Muscle layer of duodenum (tissue), 2 donors: ENCODE measurements around the gene TREH.

Experiments
- H3K27ac ChIP-seq: one replicate; pipeline ENCODE4 v1.7.0; 2013; ENCODE audit warnings: mild to moderate bottlenecking, low read length
- H3K27me3 ChIP-seq: one replicate; pipeline ENCODE4 v1.7.0; 2013; ENCODE audit warnings: low read depth, mild to moderate bottlenecking, control low read depth, low read length
- H3K36me3 ChIP-seq, 2 donors: one replicate each; pipeline ENCODE4 v1.7.0; 2013; ENCODE audit warnings: low read length in 2 of 2, control low read depth in 1 of 2, mild to moderate bottlenecking in 1 of 2; ENCODE audit not compliant: insufficient read depth in 2 of 2, control insufficient read depth in 1 of 2
- H3K4me1 ChIP-seq, 2 donors: one replicate each; pipeline ENCODE4 v1.7.0; 2013; ENCODE audit warnings: low read length in 2 of 2, mild to moderate bottlenecking in 2 of 2, control low read depth in 1 of 2, moderate library complexity in 1 of 2; ENCODE audit not compliant: insufficient read depth in 2 of 2, control insufficient read depth in 1 of 2
- H3K4me3 ChIP-seq, 2 donors: one replicate each; pipeline ENCODE4 v1.7.0; 2013; ENCODE audit warnings: low read length in 2 of 2, low read depth in 1 of 2, mild to moderate bottlenecking in 1 of 2
- H3K9me3 ChIP-seq, 2 donors: one replicate each; pipeline ENCODE4 v1.7.0; 2013; ENCODE audit warnings: low read length in 2 of 2, control low read depth in 1 of 2, mild to moderate bottlenecking in 1 of 2; ENCODE audit not compliant: control insufficient read depth in 1 of 2
- donor health status: healthy.

Gene TREH

DNA sequence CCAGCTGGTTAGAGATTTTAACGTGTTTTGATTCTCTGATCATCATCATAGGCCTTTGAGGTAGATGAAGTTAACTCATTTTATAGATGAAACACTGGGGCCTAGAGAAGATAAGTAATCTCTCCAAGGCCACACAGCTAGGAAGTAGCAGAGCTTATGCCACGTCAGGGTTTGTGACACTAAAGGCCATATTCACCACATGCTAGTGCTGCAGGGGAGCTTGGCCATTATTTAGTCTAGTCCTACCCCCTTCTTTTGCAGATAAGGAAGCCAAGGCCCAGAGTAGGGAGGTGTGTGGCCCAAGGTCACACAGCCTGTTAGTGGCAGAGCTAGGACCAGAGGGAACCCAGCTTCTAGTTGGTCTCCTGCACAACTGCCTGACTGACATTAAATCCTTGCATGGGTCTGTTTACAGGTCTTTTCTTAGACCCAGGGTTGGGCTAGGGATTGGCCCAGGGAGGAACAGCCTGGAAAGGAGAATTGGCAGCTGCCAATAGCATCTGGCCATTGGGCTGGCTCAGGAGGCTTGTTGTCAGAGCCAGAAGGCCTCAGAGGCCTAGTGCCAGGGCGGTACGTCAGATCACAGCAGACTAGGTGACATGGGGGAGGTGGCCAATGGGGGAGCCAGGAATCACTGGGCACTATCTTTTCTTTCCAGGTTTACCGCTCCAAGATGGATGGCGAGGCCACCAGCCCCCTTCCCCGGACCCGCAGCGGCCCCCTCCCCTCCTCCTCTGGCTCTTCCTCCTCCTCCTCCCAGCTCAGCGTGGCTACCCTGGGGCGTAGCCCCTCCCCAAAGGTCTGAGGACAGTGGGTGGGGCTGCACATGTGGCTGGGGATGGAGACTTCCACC lies 36.1 kb downstream of the TREH start:
- Histone ChIP-seq H3K4me3 (no peak overlapping the region), H3K9me3 (no peaks in the 10 kb centered on the region), H3K4me1 (peaks cover 0 to 33% of the 10 kb centered on the region in 2 donors), H3K36me3 (peaks cover 59 to 74% of the 10 kb centered on the region in 2 donors), H3K27ac (no peak overlapping the region), H3K27me3 (no peaks in the 10 kb centered on the region)

DNA sequence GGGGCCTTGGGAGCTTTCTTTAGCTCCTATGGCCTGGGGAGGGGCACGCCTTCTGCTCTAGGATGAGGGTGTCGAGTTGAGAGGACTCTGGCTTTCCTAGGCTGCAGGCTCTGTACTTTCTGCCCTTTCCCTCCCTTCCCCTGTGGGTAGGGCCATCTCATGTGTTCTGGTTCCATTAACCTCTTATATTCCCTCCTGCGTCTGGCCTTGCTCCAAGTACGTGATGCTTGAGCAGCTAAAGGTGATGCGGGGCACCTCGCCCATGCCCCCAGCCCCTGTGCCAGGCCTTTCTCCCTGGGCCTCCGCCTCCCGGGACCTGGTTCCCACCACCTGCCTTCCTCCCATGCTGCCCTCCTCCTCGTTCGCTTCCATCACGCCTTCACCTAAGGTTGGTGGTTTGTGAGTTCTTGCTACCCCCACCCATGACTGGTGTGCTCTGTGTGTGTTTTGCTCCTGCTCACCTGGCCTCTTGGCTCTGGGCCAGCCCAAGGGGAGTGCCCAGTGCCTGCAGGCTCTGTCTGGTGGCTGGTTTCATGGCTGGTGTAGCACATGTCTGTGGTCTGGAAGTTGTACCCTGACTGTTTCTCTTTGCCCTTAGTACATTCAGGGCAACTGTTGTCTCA lies 37.9 kb downstream of the TREH start:
- peaks cover 0 to 33% of the 10 kb centered on the region in 2 donors for H3K4me1 ChIP-seq
- H3K27ac ChIP-seq, result no peak overlapping the region
- no peaks in the 10 kb centered on the region for H3K9me3 ChIP-seq
- peaks cover 52 to 68% of the 10 kb centered on the region in 2 donors for H3K36me3 ChIP-seq
- no peak overlapping the region for H3K4me3 ChIP-seq
- H3K27me3 ChIP-seq, result no peaks in the 10 kb centered on the region

DNA sequence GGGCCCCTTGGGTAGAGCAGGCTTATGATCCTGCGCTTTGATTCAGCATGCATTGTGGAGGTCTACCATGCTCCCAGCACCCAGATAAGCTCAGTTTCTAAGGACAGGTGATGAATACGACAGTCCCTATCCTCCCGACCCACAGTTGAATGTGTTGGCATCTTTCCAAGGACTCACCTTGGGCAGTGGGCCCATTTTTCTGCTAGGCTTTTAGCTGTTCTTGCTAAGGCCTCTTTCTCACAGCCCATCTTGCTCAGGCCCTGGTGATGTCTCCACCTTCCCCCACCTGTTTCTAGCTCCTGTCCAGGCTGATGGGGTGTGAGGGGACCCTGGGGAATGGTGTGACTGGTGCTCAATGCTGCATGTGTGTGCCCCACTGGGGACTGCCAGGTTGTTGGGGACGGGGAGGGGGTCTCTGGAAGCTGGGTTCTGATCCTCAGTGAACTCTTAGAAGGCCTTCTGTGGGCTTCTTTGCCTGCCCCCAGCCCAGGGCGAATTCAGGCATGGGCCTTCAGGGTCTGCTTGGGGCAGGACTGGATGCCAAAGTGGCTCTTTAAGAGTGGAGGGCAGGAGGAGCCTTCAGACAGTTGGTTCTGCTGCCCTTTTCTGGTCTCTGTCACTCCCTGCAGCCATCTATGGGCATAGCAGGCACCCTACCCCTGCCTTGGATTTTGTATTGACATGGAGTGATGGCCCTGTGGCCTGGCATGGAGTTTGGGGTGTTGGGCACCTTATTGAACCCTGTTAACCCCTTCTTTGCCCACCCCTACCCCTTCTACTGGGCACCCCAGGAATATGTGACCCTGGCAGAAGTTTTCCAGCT lies 38.9 kb downstream of the TREH start:
- Histone ChIP-seq H3K4me1 (peaks cover 0 to 36% of the 10 kb centered on the region in 2 donors), H3K36me3 (peaks cover 50 to 71% of the 10 kb centered on the region in 2 donors), H3K4me3 (no peak overlapping the region), H3K27me3 (no peaks in the 10 kb centered on the region), H3K9me3 (no peaks in the 10 kb centered on the region), H3K27ac (no peak overlapping the region)

DNA sequence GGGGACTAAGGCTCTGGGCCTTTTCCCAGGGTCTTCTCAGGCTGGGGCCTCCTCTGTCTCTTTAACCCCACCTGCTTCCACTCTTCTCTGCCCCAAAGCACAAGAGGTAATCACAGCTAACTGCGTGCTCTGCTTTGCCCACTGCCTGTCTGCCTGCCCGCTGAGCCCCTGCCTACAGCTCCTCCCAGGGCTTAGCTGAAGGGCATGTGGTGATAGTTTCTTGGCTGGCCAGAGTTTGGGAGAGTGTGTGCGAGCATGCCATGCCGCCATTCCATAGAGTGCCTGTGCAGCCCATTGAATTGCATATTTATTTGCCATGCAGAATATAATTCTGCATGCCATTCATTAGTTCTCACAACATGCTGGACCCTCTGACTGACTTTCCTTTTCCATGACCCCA lies 39.6 kb downstream of the TREH start:
- H3K36me3 ChIP-seq, result peaks cover 43 to 69% of the 10 kb centered on the region in 2 donors
- no peaks in the 10 kb centered on the region for H3K9me3 ChIP-seq
- H3K4me1 ChIP-seq, result peaks cover 5 to 43% of the 10 kb centered on the region in 2 donors
- no peaks in the 10 kb centered on the region for H3K27me3 ChIP-seq
- H3K4me3 ChIP-seq, result no peak overlapping the region
- no peak overlapping the region for H3K27ac ChIP-seq

DNA sequence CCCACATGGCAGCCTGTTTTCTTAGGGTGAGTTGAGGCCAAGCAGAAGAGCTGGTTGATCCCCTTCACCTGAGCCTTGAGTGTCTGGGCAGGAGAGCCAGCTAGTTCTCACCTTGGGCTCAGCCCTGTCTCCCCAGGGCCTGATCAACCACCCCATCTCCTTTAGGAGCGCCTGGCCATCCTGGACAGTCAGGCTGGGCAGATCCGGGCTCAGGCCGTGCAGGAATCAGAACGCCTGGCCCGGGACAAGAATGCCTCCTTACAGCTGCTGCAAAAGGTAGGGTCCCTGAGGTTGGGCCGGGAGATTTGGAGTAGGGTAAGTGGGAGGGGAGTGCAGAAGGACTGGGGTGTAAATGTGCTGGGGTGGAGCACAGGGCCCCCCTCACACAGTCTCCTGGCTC lies 40.7 kb downstream of the TREH start:
- Histone ChIP-seq H3K4me1 (peaks cover 10 to 53% of the 10 kb centered on the region in 2 donors), H3K27me3 (no peaks in the 10 kb centered on the region), H3K9me3 (no peaks in the 10 kb centered on the region), H3K4me3 (no peak overlapping the region), H3K27ac (no peak overlapping the region), H3K36me3 (peaks cover 32 to 59% of the 10 kb centered on the region in 2 donors)

DNA sequence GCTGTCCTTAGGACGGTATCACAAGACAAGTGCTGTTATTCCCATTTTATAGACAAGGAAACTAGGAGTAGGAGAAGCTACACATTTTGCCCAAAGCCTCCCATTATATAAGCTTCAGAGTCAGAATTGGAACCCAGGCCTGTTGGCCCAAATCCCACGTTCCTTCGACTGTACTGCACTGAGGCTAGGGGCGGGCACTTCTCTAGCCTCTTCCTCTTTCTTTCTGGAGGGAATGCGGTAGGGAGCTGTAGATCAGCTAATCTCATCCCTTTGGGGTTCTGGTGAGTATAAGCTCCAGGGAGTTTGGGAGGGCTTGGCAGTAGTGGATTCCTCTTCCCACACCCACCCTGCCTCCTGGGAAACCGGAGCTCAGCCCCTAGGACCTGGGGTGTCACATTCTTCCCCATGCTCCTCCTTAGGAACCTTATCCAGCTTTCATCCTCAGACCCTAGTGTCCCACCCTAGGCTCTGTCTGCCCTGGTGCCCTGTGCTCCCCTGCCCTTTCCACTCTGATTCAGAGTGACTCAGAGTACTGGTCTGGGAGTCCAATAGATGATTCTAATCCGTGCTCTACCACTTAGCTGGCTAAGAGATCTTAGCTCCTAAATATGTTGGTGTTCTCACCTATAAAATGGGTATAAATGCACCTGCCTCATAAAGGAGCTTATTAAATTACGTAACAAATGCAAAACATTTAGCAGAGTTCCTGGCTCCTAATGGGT lies 42.7 kb downstream of the TREH start:
- peaks cover 18 to 59% of the 10 kb centered on the region in 2 donors for H3K4me1 ChIP-seq

DNA sequence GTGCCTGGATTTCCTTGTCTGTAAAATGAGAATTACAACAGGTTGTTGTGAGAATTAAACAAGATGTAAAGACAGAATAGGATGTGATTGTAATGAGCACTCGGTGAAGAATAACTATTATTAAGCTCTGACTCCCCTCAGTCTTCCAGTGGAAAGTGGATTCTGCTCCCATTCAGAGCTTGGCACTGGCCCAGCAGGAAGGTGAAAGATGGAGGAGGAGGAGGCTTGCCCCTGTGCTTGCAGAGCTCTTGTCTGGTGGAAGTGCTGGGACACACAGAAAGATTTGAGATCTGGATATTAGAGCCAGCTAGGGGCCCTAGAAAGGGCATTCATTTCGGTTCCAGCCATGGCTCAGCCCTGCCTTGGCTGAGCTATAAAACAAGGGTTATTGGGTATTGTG lies 43.8 kb downstream of the TREH start:
- H3K36me3 ChIP-seq, result peaks cover 16 to 64% of the 10 kb centered on the region in 2 donors
- no peaks in the 10 kb centered on the region for H3K9me3 ChIP-seq
- H3K27ac ChIP-seq, result no peak overlapping the region
- H3K27me3 ChIP-seq, result no peaks in the 10 kb centered on the region
- peak overlapping the region; percentile 14 to 56 for H3K4me3 ChIP-seq
- H3K4me1 ChIP-seq, result peaks cover 18 to 55% of the 10 kb centered on the region in 2 donors

More for the DNA sequence above, 42.7 kb downstream of the TREH start:
- Histone ChIP-seq H3K27ac (no peak overlapping the region), H3K27me3 (no peaks in the 10 kb centered on the region), H3K9me3 (no peaks in the 10 kb centered on the region), H3K4me3 (no peak overlapping the region), H3K36me3 (peaks cover 17 to 58% of the 10 kb centered on the region in 2 donors)

DNA sequence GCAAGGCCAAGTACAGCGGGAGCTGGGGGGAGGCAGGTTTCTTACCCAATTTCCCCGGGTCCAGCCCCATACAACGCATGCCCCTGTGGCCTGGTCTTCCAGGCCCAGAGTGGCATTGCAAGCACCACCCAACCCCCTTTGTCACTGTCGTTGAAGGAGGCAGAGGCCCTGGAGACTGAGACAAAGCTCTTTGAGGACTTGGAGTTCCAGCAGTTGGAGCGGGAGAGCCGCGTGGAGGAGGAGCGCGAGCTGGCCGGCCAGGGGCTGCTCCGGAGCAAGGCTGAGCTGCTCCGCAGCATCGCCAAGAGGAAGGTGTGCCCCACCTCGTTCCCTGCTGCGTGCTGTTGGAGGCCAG lies 44.2 kb downstream of the TREH start:
- Histone ChIP-seq H3K27me3 (no peaks in the 10 kb centered on the region), H3K4me3 (peak overlapping the region; percentile 14 to 56), H3K27ac (peak overlapping the region; percentile 15), H3K4me1 (peaks cover 18 to 54% of the 10 kb centered on the region in 2 donors), H3K36me3 (peaks cover 16 to 68% of the 10 kb centered on the region in 2 donors), H3K9me3 (no peaks in the 10 kb centered on the region)

DNA sequence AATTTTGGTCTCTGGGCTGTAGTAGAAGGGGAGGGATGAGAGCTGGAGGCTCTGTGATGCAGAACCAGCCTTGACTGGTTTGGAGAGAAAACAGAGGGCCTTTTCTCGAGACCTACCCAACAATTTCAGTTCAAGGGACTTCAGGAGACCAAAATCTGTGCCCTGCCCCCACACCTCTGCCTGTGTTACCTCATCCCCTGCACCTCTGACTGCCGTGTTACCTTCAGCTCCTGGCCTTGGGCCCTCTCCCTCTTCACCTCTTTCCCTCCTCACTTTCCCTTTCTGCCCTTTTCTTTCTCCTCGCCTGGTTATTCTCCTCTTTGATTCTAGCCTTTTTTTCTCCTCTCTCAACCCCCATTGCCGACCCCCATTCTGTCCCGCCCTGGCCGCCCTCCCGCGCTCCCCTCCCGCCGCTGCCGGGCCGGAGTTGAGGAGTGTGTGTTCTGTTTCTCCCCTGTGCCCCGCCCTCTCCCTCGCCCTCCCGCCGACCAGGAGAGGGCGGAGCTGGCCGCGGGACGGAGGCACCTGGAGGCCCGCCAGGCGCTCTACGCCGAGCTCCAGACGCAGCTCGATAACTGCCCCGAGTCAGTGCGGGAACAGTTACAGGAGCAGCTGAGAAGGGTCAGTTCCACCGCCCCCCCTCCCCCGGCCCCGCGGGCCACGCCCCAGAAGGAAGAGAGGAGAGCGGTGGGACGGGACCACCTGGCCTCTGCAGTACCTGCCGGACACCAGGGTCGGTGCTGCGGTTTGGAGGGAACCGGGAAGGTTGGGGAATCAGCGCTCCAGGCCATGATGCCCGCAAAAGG lies 44.8 kb downstream of the TREH start:
- H3K27ac ChIP-seq, result peak overlapping the region; percentile 56
- peak overlapping the region; percentile 34 to 56 for H3K4me3 ChIP-seq
- peaks cover 18 to 49% of the 10 kb centered on the region in 2 donors for H3K4me1 ChIP-seq

DNA sequence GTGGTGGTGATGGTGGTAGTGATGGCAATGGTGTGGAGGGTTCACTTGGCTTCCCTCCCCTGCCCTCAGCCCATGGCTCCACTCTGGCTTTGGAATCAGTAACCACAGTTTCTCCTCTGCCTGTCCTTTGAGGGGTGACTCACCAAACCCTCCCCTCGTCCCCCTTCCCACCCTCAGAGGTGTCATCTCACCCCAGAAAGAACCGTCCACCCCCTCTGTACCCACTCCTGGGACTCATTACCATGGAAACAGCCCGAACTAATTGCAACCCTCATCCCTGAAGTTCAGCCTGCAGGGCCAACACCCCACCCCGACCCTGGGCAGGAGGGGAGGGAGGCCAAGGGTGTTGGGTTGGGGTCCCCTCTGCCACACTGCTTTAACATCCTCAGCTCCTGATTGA lies 45.5 kb downstream of the TREH start:
- H3K36me3 ChIP-seq, result peaks cover 18 to 76% of the 10 kb centered on the region in 2 donors
- no peaks in the 10 kb centered on the region for H3K9me3 ChIP-seq
- H3K4me3 ChIP-seq, result peak overlapping the region; percentile 34 to 56
- H3K27ac ChIP-seq, result peak overlapping the region; percentile 56
- H3K4me1 ChIP-seq, result peaks cover 18 to 48% of the 10 kb centered on the region in 2 donors
- no peaks in the 10 kb centered on the region for H3K27me3 ChIP-seq

More for the DNA sequence above, 44.8 kb downstream of the TREH start:
- peaks cover 16 to 74% of the 10 kb centered on the region in 2 donors for H3K36me3 ChIP-seq
- H3K27me3 ChIP-seq, result no peaks in the 10 kb centered on the region
- no peaks in the 10 kb centered on the region for H3K9me3 ChIP-seq
